K562 (cell line): ENCODE measurements around the gene PIWIL1. TPM values are rescaled to one million over a fixed set of nuclear protein-coding genes. Genes with fewer than 3 reads are reported as not detected.

Experiments
- ATAC-seq: fragments of 200-7000 bp; cut with Tn5 transposase; 3 replicates; pipeline ENCODE4 v1.9.1; 2020; ENCODE audit warnings: moderate library complexity
- BruUV-seq: library from RNA; stranded (reverse); fragments of 400-500 nt; replicated peaks from 2 replicates; lab custom pipeline; 2021; lab: Mats Ljungman, UMichigan
- CTCF ChIA-PET: fragments of 300-600 bp; formaldehyde crosslinking; extraction: SDS; loops from one replicate; lab custom pipeline; 2021; ENCODE audit warnings: low intra/inter-chr PET ratio; lab: Yijun Ruan, JAX
- POLR2A ChIA-PET: fragments of 300-600, 350-650 bp; sonication (Branson Sonifier 250); formaldehyde crosslinking; extraction: SDS; loops from one replicate; lab custom pipeline; 2021; ENCODE audit warnings: antibody characterized with exemption, inconsistent platforms; lab: Yijun Ruan, JAX
- DNase-seq, 4 experiments: peaks; one replicate each; pipeline versions ENCODE4 v3.0.0 to v3.0.0-alpha.2; 2011 to 2018; ENCODE audit warnings: low spot score in 3 of 4, mixed read lengths in 3 of 4; ENCODE audit errors: extremely low read depth in 1 of 4
- FAIRE-seq: peaks from 2 replicates; lab custom pipeline; 2011; peaks lifted over from hg19 to GRCh38; lab: Jason Lieb, UNC
- H2AFZ ChIP-seq: 2 replicates; pipeline ENCODE4 v1.6.0; 2011; ENCODE audit warnings: low read depth, low read length, control low read depth, inconsistent platforms
- H3K27ac ChIP-seq: fragments of 200-600 bp; 3 replicates; pipeline ENCODE4 v1.8.0; 2011; ENCODE audit warnings: low read depth, mild to moderate bottlenecking, control low read depth, inconsistent platforms, low read length, moderate library complexity, mixed read lengths; ENCODE audit errors: extremely low read depth
- H3K27me3 ChIP-seq, 2 experiments: fragments of 300-600 bp in 1 of 2; 2 replicates in 1 of 2; 3 replicates in 1 of 2; pipeline versions ENCODE4 v1.6.0 to v1.8.0; 2011; ENCODE audit warnings: inconsistent platforms in 2 of 2, low read length in 2 of 2, mild to moderate bottlenecking in 1 of 2, mixed read lengths in 1 of 2, moderate library complexity in 1 of 2; ENCODE audit not compliant: control insufficient read depth in 2 of 2, insufficient read depth in 2 of 2
- H3K36me3 ChIP-seq: fragments of 300-600 bp; 3 replicates; pipeline ENCODE4 v1.8.0; 2011; ENCODE audit warnings: mild to moderate bottlenecking, low read length, inconsistent platforms; ENCODE audit not compliant: control insufficient read depth, insufficient read depth
- H3K4me1 ChIP-seq, 2 experiments: fragments of 200-600 bp in 1 of 2; replicated peaks in 1 of 2; 2 replicates in 1 of 2; 3 replicates in 1 of 2; pipeline versions ENCODE4 v1.5.1 to v1.8.0; 2011; ENCODE audit warnings: inconsistent platforms in 2 of 2, low read length in 2 of 2, mild to moderate bottlenecking in 1 of 2, mixed read lengths in 1 of 2, moderate library complexity in 1 of 2; ENCODE audit not compliant: control insufficient read depth in 2 of 2, insufficient read depth in 2 of 2
- H3K4me2 ChIP-seq: 2 replicates; pipeline ENCODE4 v1.6.1; 2011; ENCODE audit warnings: low read length, control low read depth, inconsistent platforms, mixed read lengths; ENCODE audit not compliant: insufficient read depth
- H3K4me3 ChIP-seq: fragments of 200-600 bp; sonication (generic), shearing (Covaris generic); 2 replicates; pipeline ENCODE4 v1.5.1; 2016; ENCODE audit warnings: control low read depth, inconsistent platforms
- H3K79me2 ChIP-seq: fragments of 200-600 bp; 3 replicates; pipeline ENCODE4 v1.8.0; 2011; ENCODE audit warnings: low read length, inconsistent platforms; ENCODE audit not compliant: control insufficient read depth, insufficient read depth
- H3K9ac ChIP-seq, 2 experiments: 2 replicates each; pipeline versions ENCODE4 v1.6.0 to v1.6.1; 2011; ENCODE audit warnings: low read depth in 2 of 2, low read length in 2 of 2, control low read depth in 1 of 2, inconsistent platforms in 1 of 2, mild to moderate bottlenecking in 1 of 2, mixed read lengths in 1 of 2; ENCODE audit not compliant: insufficient read depth in 1 of 2
- H3K9me1 ChIP-seq: one replicate; pipeline ENCODE4 v1.6.0; 2011; ENCODE audit warnings: inconsistent platforms, mild to moderate bottlenecking, low read length, moderate library complexity; ENCODE audit not compliant: control insufficient read depth, insufficient read depth
- H3K9me3 ChIP-seq: replicated peaks from 2 replicates; pipeline ENCODE4 v1.5.1; 2011; ENCODE audit warnings: low read depth, low read length, inconsistent platforms; ENCODE audit not compliant: control insufficient read depth, insufficient read depth
- H4K20me1 ChIP-seq: replicated peaks from 2 replicates; pipeline ENCODE4 v1.6.1; 2011; ENCODE audit warnings: low read length, inconsistent platforms, mixed read lengths; ENCODE audit not compliant: control insufficient read depth, insufficient read depth
- HOXB6 ChIP-seq: fragments of 250-450 bp; sonication (Bioruptor Pico); IDR thresholded peaks from 2 replicates; pipeline ENCODE4 v1.5.1; 2022; ENCODE audit warnings: mild to moderate bottlenecking, borderline replicate concordance
- ZBTB33 ChIP-seq: sonication (generic); formaldehyde crosslinking; IDR thresholded peaks from 2 replicates; pipeline ENCODE4 v1.8.1; 2023; ENCODE audit warnings: mild to moderate bottlenecking, missing genetic modification reagents
- ZNF124 ChIP-seq: sonication (generic); formaldehyde crosslinking; IDR thresholded peaks from 2 replicates; pipeline ENCODE4 v1.8.1; 2022; ENCODE audit warnings: missing genetic modification reagents
- WGBS: fragments of 100-300 bp; shearing (Covaris generic); methylation state at CpG from one replicate; pipeline ENCODE4 v1.1.6; 2016; ENCODE audit warnings: low coverage, mixed read lengths; ENCODE audit not compliant: insufficient coverage; ENCODE audit errors: missing lambda C conversion rate; 5-methylcytosine and 5-hydroxymethylcytosine counted together
- in situ Hi-C: fragments of 300-500 bp; cut with MboI; formaldehyde crosslinking; loops from 4 replicates; pipeline ENCODE4 v1.15.0; 2018; ENCODE audit warnings: inconsistent platforms, mixed read lengths
- intact Hi-C: fragments of 100-400 bp; cut with micrococcal nuclease; formaldehyde crosslinking; loops from 2 replicates; pipeline ENCODE4 v1.14.2; 2022
- polyA plus RNA-seq, 8 experiments: library from polyadenylated mRNA; depleted of rRNA in 4 of 8; stranded (reverse) in 5 of 8; unstranded in 3 of 8; fragments of >200 nt; fragmentation: Nextera tagmentation in 2 of 8; fragmentation: Illumina TruSeq in 1 of 8; extraction: Ambion mirVana in 2 of 8; extraction: Trizol in 1 of 8; gene quantifications; 2 replicates each; pipeline versions ENCODE4 v1.2.1 to v1.2.3, GENCODE V29; 2011 to 2014; ENCODE audit warnings: inconsistent platforms in 1 of 8, missing spikeins in 1 of 8
- total RNA-seq, 7 experiments: library from RNA; depleted of rRNA in 6 of 7; stranded (reverse); fragments of >200 nt in 6 of 7; fragmentation: Illumina TruSeq in 2 of 7; extraction: Trizol in 2 of 7; gene quantifications; 2 replicates each; pipeline versions ENCODE4 v1.2.1 to v1.2.3, GENCODE V29; 2011 to 2021; ENCODE audit warnings: low replicate concordance in 1 of 7

The PIWIL1 gene
- total and polyA plus RNA-seq, 9 of the 15 experiments (the other 6 are each of a cell fraction or from before 2014, with no cell fraction given): not detected

GRCh38 chr12:130356222-130356621 lies 18.5 kb downstream of the PIWIL1 start (continued):
- no peak for TF ChIP-seq ZNF124 (CRISPR knock-in tag)

- BruUV-seq: no TSS peak
These were observed 19.6 kb downstream of the PIWIL1 start for GRCh38 chr12:130357241-130357640.

More at GRCh38 chr12:130357241-130357640, 19.6 kb downstream of the PIWIL1 start:
- H3K27me3 ChIP-seq: peaks cover 5 to 30% of the 10 kb centered on the region in 2 experiments
- intact Hi-C loops: no loop called here
- DNase-seq (no peak), ATAC-seq (no peak), FAIRE-seq (no peak)
- ChIA-PET CTCF (no interaction called here), POLR2A (no interaction called here)
- H3K9me3 ChIP-seq: no peaks in the 10 kb centered on the region
- H2AFZ ChIP-seq: no peak overlapping the region
- H3K36me3 ChIP-seq: no peaks in the 10 kb centered on the region
- H3K4me3 ChIP-seq: no peak overlapping the region
- H3K79me2 ChIP-seq: no peaks in the 10 kb centered on the region
- no peak overlapping the region for H3K4me2 ChIP-seq
- no peaks in the 10 kb centered on the region for H3K9me1 ChIP-seq
- no peaks in the 10 kb centered on the region for H3K4me1 ChIP-seq
- in situ Hi-C loops: no loop called here
- H4K20me1 ChIP-seq: no peaks in the 10 kb centered on the region
- H3K9ac ChIP-seq: no peak overlapping the region
- TF ChIP-seq HOXB6 (CRISPR knock-in tag) (no peak), ZBTB33 (CRISPR knock-in tag) (no peak)
- H3K27ac ChIP-seq: no peak overlapping the region
- WGBS: 2% methylated on average over 8 of the region's 8 CpGs
